ENCODE results near the gene KRT7. TPM values are rescaled to one million over a fixed set of nuclear protein-coding genes. Genes with fewer than 3 reads are reported as not detected.
A peak's percentile ranks its signal among the peaks of the same experiment; 100 is the strongest.

Gene KRT7
- total and polyA plus RNA-seq, 9 of the 15 experiments (the other 6 are each of a cell fraction or from before 2014, with no cell fraction given), result 1.4 TPM; not detected in 8

- TF ChIP-seq ATF6 (CRISPR knock-in tag; IDR thresholded peaks at IDR 0.05), result no peak
- no peak for TF ChIP-seq SMARCA5 (IDR thresholded peaks at IDR 0.05)
- no peak for TF ChIP-seq GTF3C2 (IDR thresholded peaks at IDR 0.05; ENCODE audit: borderline replicate concordance, extremely low read depth, insufficient read length)
- TF ChIP-seq ELF4 (CRISPR knock-in tag; IDR thresholded peaks at IDR 0.05), result no peak
- TF ChIP-seq RAD21 (CRISPR knock-in tag; conservative IDR thresholded peaks at IDR 0.05 in 1 of 2, IDR thresholded peaks at IDR 0.05 in 1 of 2), result peak in 1 of 2 experiments; percentile 47; a peak in 1 of 4 replicates
- TF ChIP-seq NEUROD1 (IDR thresholded peaks at IDR 0.05; ENCODE audit: borderline replicate concordance, low read depth, low read length, partially characterized antibody), result no peak
- TF ChIP-seq RB1 (IDR thresholded peaks at IDR 0.05; ENCODE audit: low read depth), result peak; percentile 44; the same call in 1 of the 2 replicates
- TF ChIP-seq CTCF (IDR thresholded peaks at IDR 0.05 in 2 of 3, conservative IDR thresholded peaks at IDR 0.05 in 1 of 3; ENCODE audit: insufficient read depth in 2 of 3, low read depth in 1 of 3, low read length in 3 of 3), result peak; percentile 60 to 84 (median 72)
- no peak for TF ChIP-seq FUS (optimal IDR thresholded peaks at IDR 0.05; ENCODE audit: low read depth, low read length)
These were observed 11.1 kb upstream of the KRT7 start (continued) for GRCh38 chr12:52221912-52222457.

Measured in K562 (cell line).